ENCODE measurements around the gene C1orf35.

Gene C1orf35

GRCh38 chr1:228065543-228066347 lies 37.4 kb downstream of the C1orf35 start:
- H3K4me3 ChIP-seq (ENCODE audit: low read length): no peak overlapping the region
- no peak for TF ChIP-seq ZNF274 (IDR thresholded peaks at IDR 0.05; ENCODE audit: low read depth, low read length)

GRCh38 chr1:228064741-228065542 lies 38.2 kb downstream of the C1orf35 start:
- H3K4me3 ChIP-seq (ENCODE audit: low read length): no peak overlapping the region
- TF ChIP-seq ZNF274 (IDR thresholded peaks at IDR 0.05; ENCODE audit: low read depth, low read length): no peak

- TF ChIP-seq ZNF274 (IDR thresholded peaks at IDR 0.05; ENCODE audit: low read depth, low read length): no peak
- H3K4me3 ChIP-seq (ENCODE audit: low read length): no peak overlapping the region
Observed at GRCh38 chr1:228064296-228064695, 38.8 kb downstream of the C1orf35 start.

- H3K4me3 ChIP-seq (ENCODE audit: low read length): no peak overlapping the region
- TF ChIP-seq ZNF274 (IDR thresholded peaks at IDR 0.05; ENCODE audit: low read depth, low read length): no peak
Observed at GRCh38 chr1:228063251-228064191, 39.6 kb downstream of the C1orf35 start.

DNA sequence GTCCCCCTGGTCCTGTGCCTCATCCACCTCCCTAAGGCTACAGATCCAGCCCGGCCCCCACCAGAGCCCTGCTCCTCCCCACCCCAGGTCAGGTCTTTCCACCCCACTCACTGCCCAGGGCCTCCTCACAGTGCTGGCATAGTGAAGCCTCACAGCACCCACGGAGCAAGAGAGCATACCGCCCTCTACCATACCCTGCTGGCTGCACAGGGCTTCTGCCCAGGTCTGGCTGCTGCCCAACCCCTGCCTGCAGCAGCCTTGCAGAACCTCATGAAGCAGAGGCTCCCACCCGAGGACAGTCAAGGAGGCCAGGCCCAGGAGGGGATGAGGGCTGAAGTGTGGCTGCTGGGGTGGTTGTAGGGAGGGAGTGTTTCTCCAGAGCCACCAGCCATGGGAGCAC lies 40.3 kb downstream of the C1orf35 start:
- no peak for TF ChIP-seq ZNF274 (IDR thresholded peaks at IDR 0.05; ENCODE audit: low read depth, low read length)
- no peak overlapping the region for H3K4me3 ChIP-seq (ENCODE audit: low read length)

GRCh38 chr1:228062085-228062791 lies 40.9 kb downstream of the C1orf35 start:
- H3K4me3 ChIP-seq (ENCODE audit: low read length): no peak overlapping the region
- no peak for TF ChIP-seq ZNF274 (IDR thresholded peaks at IDR 0.05; ENCODE audit: low read depth, low read length)

GRCh38 chr1:228061411-228062084 lies 41.6 kb downstream of the C1orf35 start:
- no peak overlapping the region for H3K4me3 ChIP-seq (ENCODE audit: low read length)
- no peak for TF ChIP-seq ZNF274 (IDR thresholded peaks at IDR 0.05; ENCODE audit: low read depth, low read length)

DNA sequence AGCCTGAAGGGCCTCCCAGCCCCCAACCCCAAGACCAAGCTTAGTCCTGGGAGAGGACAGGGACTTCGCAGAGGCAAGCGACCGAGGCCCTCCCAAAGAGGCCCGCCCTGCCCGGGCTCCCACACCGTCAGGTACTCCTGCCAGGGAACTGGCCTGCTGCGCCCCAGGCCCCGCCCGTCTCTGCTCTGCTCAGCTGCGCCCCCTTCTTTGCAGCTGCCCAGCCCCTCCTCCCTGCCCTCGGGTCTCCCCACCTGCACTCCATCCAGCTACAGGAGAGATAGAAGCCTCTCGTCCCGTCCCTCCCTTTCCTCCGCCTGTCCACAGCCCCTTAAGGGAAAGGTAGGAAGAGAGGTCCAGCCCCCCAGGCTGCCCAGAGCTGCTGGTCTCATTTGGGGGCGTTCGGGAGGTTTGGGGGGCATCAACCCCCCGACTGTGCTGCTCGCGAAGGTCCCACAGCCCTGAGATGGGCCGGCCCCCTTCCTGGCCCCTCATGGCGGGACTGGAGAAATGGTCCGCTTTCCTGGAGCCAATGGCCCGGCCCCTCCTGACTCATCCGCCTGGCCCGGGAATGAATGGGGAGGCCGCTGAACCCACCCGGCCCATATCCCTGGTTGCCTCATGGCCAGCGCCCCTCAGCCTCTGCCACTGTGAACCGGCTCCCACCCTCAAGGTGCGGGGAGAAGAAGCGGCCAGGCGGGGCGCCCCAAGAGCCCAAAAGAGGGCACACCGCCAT lies 42.5 kb downstream of the C1orf35 start:
- TF ChIP-seq ZNF274 (IDR thresholded peaks at IDR 0.05; ENCODE audit: low read depth, low read length): no peak
- H3K4me3 ChIP-seq (ENCODE audit: low read length): no peak overlapping the region

GRCh38 chr1:228059634-228060457 lies 43.3 kb downstream of the C1orf35 start:
- H3K4me3 ChIP-seq (ENCODE audit: low read length): no peak overlapping the region
- TF ChIP-seq ZNF274 (IDR thresholded peaks at IDR 0.05; ENCODE audit: low read depth, low read length): no peak

DNA sequence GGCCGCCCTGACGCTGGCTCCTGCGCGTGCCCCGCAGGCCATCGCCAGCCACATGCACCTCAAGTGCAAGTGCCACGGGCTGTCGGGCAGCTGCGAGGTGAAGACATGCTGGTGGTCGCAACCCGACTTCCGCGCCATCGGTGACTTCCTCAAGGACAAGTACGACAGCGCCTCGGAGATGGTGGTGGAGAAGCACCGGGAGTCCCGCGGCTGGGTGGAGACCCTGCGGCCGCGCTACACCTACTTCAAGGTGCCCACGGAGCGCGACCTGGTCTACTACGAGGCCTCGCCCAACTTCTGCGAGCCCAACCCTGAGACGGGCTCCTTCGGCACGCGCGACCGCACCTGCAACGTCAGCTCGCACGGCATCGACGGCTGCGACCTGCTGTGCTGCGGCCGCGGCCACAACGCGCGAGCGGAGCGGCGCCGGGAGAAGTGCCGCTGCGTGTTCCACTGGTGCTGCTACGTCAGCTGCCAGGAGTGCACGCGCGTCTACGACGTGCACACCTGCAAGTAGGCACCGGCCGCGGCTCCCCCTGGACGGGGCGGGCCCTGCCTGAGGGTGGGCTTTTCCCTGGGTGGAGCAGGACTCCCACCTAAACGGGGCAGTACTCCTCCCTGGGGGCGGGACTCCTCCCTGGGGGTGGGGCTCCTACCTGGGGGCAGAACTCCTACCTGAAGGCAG lies 44.0 kb downstream of the C1orf35 start:
- H3K4me3 ChIP-seq (ENCODE audit: low read length): no peak overlapping the region
- TF ChIP-seq ZNF274 (IDR thresholded peaks at IDR 0.05; ENCODE audit: low read depth, low read length): no peak
